ENCODE measurements around the gene NIPBL. TPM values are rescaled to one million over a fixed set of nuclear protein-coding genes. Genes with fewer than 3 reads are reported as not detected.
"Not testable (repeated sequence)": the region's sequence is repeated elsewhere in the genome, so short reads cannot be mapped to it uniquely, and the experiment has no call there.

NIPBL gene
- total RNA-seq, 2 experiments from 2014 or later, result 55.5 to 58.7 TPM

DNA sequence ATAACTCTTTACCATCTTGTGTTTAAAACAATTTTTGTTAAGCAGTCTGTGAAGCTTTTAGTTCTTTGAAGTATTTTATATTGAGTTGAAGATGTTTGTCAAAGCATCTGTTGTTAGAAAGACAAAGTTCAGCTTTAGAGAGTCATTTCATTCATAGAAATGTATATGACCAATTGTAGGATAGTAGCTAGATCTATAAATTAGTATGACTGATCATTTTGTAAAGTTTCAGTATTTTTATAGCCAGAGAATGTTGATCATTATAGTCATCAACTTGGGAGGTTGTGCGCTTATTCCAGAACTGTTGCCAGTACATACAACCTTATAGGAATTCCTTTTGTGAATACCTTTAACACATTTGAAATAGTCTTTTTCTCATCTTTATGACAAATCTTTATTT, 5.2 kb downstream of the NIPBL start:
- Mint-ChIP-seq H3K4me1 (peaks cover 40% of the 10 kb centered on the region), H3K4me3 (no peak overlapping the region)
- POLR2A ChIA-PET, result no interaction called here

GRCh38 chr5:36882250-36882649, 5.7 kb downstream of the NIPBL start:
- Mint-ChIP-seq H3K27ac (no peak overlapping the region), H3K36me3 (ENCODE audit: low read depth) (peaks cover 15% of the 10 kb centered on the region), H3K9me3 (no peaks in the 10 kb centered on the region), H3K27me3 (no peaks in the 10 kb centered on the region), H3K4me1 (peaks cover 43% of the 10 kb centered on the region), H3K4me3 (no peak overlapping the region)
- ChIA-PET POLR2A (no interaction called here), CTCF (interaction anchor here (0.5 to 0.9 kb wide), 2 partner anchors 60 to 612 kb away, joined by 3 read pairs; no protein-coding TSS in a partner anchor)
- no peak for DNase-seq

More for the DNA sequence above, 5.2 kb downstream of the NIPBL start:
- H3K9me3 Mint-ChIP-seq, result no peaks in the 10 kb centered on the region
- CTCF ChIA-PET, result interaction anchor here (0.5 kb wide), 1 partner anchor 612 kb away, joined by 3 read pairs; no protein-coding TSS in a partner anchor
- H3K27me3 Mint-ChIP-seq, result no peaks in the 10 kb centered on the region
- H3K27ac Mint-ChIP-seq, result no peak overlapping the region
- peaks cover 15% of the 10 kb centered on the region for H3K36me3 Mint-ChIP-seq (ENCODE audit: low read depth)
- no peak for DNase-seq

- ChIA-PET CTCF (no interaction called here), POLR2A (interaction anchor here (1.1 kb wide), 1 partner anchor 8 kb away, joined by 3 read pairs; the partner anchor contains the start of gene NIPBL)
- Mint-ChIP-seq H3K27ac (no peak overlapping the region), H3K36me3 (ENCODE audit: low read depth) (peaks cover 18% of the 10 kb centered on the region), H3K9me3 (no peaks in the 10 kb centered on the region), H3K4me1 (peaks cover 48% of the 10 kb centered on the region), H3K27me3 (no peaks in the 10 kb centered on the region), H3K4me3 (no peak overlapping the region)
- no peak for DNase-seq
Observed at GRCh38 chr5:36883894-36884462, 7.4 kb downstream of the NIPBL start.

- POLR2A ChIA-PET, result interaction anchor here (0.6 to 1.1 kb wide), 2 partner anchors 10 to 28 kb away, joined by 3 read pairs; no protein-coding TSS in a partner anchor
- Mint-ChIP-seq H3K27me3 (no peaks in the 10 kb centered on the region), H3K27ac (no peak overlapping the region), H3K9me3 (no peaks in the 10 kb centered on the region), H3K36me3 (ENCODE audit: low read depth) (peaks cover 18% of the 10 kb centered on the region), H3K4me3 (no peak overlapping the region), H3K4me1 (peaks cover 49% of the 10 kb centered on the region)
- CTCF ChIA-PET, result interaction anchor here (0.9 kb wide), 1 partner anchor 9 kb away, joined by 3 read pairs; no protein-coding TSS in a partner anchor
- DNase-seq, result no peak
Observed at GRCh38 chr5:36885149-36885548, 8.6 kb downstream of the NIPBL start.

- no peak overlapping the region for H3K27ac Mint-ChIP-seq
- no peak overlapping the region for H3K4me3 Mint-ChIP-seq
- ChIA-PET CTCF (interaction anchor here (0.9 kb wide), 1 partner anchor 10 kb away, joined by 3 read pairs; no protein-coding TSS in a partner anchor), POLR2A (interaction anchor here (0.6 to 1.1 kb wide), 2 partner anchors 10 to 28 kb away, joined by 3 read pairs; no protein-coding TSS in a partner anchor)
- H3K36me3 Mint-ChIP-seq (ENCODE audit: low read depth), result peaks cover 21% of the 10 kb centered on the region
- H3K9me3 Mint-ChIP-seq, result no peaks in the 10 kb centered on the region
- no peaks in the 10 kb centered on the region for H3K27me3 Mint-ChIP-seq
- no peak for DNase-seq
- peaks cover 47% of the 10 kb centered on the region for H3K4me1 Mint-ChIP-seq
Observed at GRCh38 chr5:36885566-36886485, 9.3 kb downstream of the NIPBL start.

- Mint-ChIP-seq H3K27ac (no peak overlapping the region), H3K27me3 (no peaks in the 10 kb centered on the region), H3K36me3 (ENCODE audit: low read depth) (peaks cover 29% of the 10 kb centered on the region), H3K4me3 (no peak overlapping the region), H3K9me3 (no peaks in the 10 kb centered on the region), H3K4me1 (peaks cover 40% of the 10 kb centered on the region)
- DNase-seq, result no peak
- CTCF ChIA-PET, result interaction anchor here (0.5 kb wide), 1 partner anchor 580 kb away, joined by 3 read pairs; no protein-coding TSS in a partner anchor
- POLR2A ChIA-PET, result interaction anchor here (1.1 kb wide), 1 partner anchor 12 kb away, joined by 3 read pairs; no protein-coding TSS in a partner anchor
Observed at GRCh38 chr5:36886791-36887190, 10.2 kb downstream of the NIPBL start.

- H3K27ac Mint-ChIP-seq, result no peak overlapping the region
- H3K27me3 Mint-ChIP-seq, result no peaks in the 10 kb centered on the region
- peaks cover 36% of the 10 kb centered on the region for H3K36me3 Mint-ChIP-seq (ENCODE audit: low read depth)
- DNase-seq, result no peak
- no peak overlapping the region for H3K4me3 Mint-ChIP-seq
- peaks cover 33% of the 10 kb centered on the region for H3K4me1 Mint-ChIP-seq
- ChIA-PET CTCF (interaction anchor here (0.5 kb wide), 1 partner anchor 579 kb away, joined by 3 read pairs; no protein-coding TSS in a partner anchor), POLR2A (interaction anchor here (1.1 kb wide), 1 partner anchor 12 kb away, joined by 3 read pairs; no protein-coding TSS in a partner anchor)
- H3K9me3 Mint-ChIP-seq, result peaks cover 2% of the 10 kb centered on the region
Observed at GRCh38 chr5:36887532-36887931, 11.0 kb downstream of the NIPBL start.

- Mint-ChIP-seq H3K4me1 (peaks cover 32% of the 10 kb centered on the region), H3K36me3 (ENCODE audit: low read depth) (peaks cover 36% of the 10 kb centered on the region), H3K4me3 (no peak overlapping the region), H3K27me3 (no peaks in the 10 kb centered on the region), H3K9me3 (peaks cover 2% of the 10 kb centered on the region), H3K27ac (no peak overlapping the region)
- DNase-seq, result no peak
- ChIA-PET CTCF (no interaction called here), POLR2A (no interaction called here)
Observed at GRCh38 chr5:36888303-36888702, 11.7 kb downstream of the NIPBL start.

GRCh38 chr5:36889264-36889663, 12.7 kb downstream of the NIPBL start:
- Mint-ChIP-seq H3K4me1 (peaks cover 31% of the 10 kb centered on the region), H3K9me3 (peaks cover 2% of the 10 kb centered on the region), H3K36me3 (ENCODE audit: low read depth) (peaks cover 36% of the 10 kb centered on the region), H3K27me3 (no peaks in the 10 kb centered on the region), H3K4me3 (no peak overlapping the region), H3K27ac (no peak overlapping the region)
- POLR2A ChIA-PET, result no interaction called here
- CTCF ChIA-PET, result no interaction called here
- DNase-seq, result no peak

DNA sequence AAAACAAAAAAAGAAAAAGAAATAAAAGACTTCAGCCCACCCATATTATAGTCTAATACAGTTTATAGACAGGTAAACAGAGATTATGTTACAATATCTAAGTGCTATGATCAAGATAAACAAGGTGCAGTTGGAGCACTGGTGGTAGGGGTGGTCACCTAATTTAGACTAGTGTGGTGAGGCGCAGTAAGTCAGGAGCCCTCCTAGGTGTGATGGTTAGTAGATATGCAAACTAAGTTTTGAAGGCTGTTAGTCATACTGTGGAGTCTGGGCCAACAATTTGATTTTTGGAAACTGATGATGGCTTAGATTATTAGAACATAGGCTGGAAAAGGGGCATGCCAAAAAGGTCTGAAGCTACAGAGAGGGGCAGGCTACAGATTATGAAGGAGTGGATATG, 14.7 kb downstream of the NIPBL start:
- H3K9me3 Mint-ChIP-seq, result peaks cover 2% of the 10 kb centered on the region
- ChIA-PET POLR2A (no interaction called here), CTCF (no interaction called here)
- H3K27ac Mint-ChIP-seq, result no peak overlapping the region
- H3K4me1 Mint-ChIP-seq, result peaks cover 33% of the 10 kb centered on the region
- H3K27me3 Mint-ChIP-seq, result no peaks in the 10 kb centered on the region
- H3K36me3 Mint-ChIP-seq (ENCODE audit: low read depth), result peaks cover 24% of the 10 kb centered on the region
- DNase-seq, result no peak
- H3K4me3 Mint-ChIP-seq, result no peak overlapping the region

DNA sequence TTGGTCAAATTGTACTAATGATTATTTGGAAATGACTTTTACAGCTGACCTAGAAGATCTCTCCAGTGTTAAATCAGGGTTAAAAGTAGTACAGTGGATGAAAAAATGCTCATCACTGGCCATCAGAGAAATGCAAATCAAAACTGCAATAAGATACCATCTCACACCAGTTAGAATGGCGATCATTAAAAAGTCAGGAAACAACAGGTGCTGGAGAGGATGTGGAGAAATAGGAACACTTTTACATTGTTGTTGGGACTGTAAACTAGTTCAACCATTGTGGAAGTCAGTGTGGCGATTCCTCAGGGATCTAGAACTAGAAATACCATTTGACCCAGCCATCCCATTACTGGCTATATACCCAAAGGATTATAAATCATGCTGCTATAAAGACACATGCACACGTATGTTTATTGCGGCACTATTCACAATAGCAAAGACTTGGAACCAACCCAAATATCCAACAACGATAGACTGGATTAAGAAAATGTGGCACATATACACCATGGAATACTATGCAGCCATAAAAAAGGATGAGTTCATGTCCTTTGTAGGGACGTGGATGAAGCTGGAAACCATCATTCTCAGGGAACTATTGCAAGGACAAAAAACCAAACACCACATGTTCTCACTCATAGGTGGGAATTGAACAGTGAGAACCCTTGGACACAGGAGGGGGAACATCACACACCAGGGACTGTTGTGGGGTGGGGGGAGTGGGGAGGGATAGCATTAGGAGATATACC, 15.7 kb downstream of the NIPBL start:
- H3K9me3 Mint-ChIP-seq, H3K27me3 Mint-ChIP-seq, H3K27ac Mint-ChIP-seq, DNase-seq, H3K4me3 Mint-ChIP-seq, POLR2A ChIA-PET, CTCF ChIA-PET: not testable (repeated sequence)
- H3K36me3 Mint-ChIP-seq (ENCODE audit: low read depth), result peaks cover 24% of the 10 kb centered on the region
- peaks cover 28% of the 10 kb centered on the region for H3K4me1 Mint-ChIP-seq

DNA sequence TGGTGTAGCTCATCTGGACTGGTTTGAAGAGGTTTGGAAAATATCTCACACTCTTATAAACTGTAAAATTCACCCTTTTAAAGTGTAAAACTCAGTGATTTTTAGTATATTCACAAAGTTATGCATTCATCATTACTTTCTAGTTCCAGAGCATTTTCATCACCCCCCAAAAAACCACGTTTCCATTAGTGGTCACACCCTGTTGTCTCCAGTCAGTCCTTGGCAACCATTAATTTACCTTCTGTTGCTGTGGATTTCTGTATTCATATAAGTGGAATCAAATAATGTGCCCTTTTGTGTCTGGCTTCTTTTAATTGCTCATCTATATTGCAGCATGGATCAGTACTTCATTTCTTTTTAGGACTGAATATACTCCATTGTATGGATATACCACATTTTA, 18.4 kb downstream of the NIPBL start:
- H3K4me3 Mint-ChIP-seq, result no peak overlapping the region
- H3K27ac Mint-ChIP-seq, result no peak overlapping the region
- no peak for DNase-seq
- CTCF ChIA-PET, result interaction anchor here (0.9 kb wide), 1 partner anchor 25 kb away, joined by 3 read pairs; no protein-coding TSS in a partner anchor
- H3K9me3 Mint-ChIP-seq, result peaks cover 2% of the 10 kb centered on the region
- POLR2A ChIA-PET, result no interaction called here
- peaks cover 18% of the 10 kb centered on the region for H3K4me1 Mint-ChIP-seq
- peaks cover 19% of the 10 kb centered on the region for H3K36me3 Mint-ChIP-seq (ENCODE audit: low read depth)
- H3K27me3 Mint-ChIP-seq, result no peaks in the 10 kb centered on the region
